Ovary (tissue), 3 donors: Measurements from ENCODE around the gene SEC61B.

ENCODE experiments used
- EP300 ChIP-seq: sonication (generic); formaldehyde crosslinking; IDR thresholded peaks from one replicate; pipeline ENCODE4 v1.6.1; 2017; ENCODE audit warnings: antibody characterized with exemption
- POLR2A ChIP-seq: fragments of 450-650 bp; IDR thresholded peaks from one replicate; pipeline ENCODE4 v1.6.1; 2017; ENCODE audit warnings: antibody characterized with exemption, mild to moderate bottlenecking, moderate library complexity
- TF ChIP-seq, protein P1 (sequence below), 3 donors: fragments of 450-650 bp in 2 of 3; fragments of 200-600 bp in 1 of 3; IDR thresholded peaks; one replicate each; pipeline versions ENCODE4 v1.5.1 to v1.8.0; 2016 to 2022; ENCODE audit warnings: antibody characterized with exemption in 3 of 3, mild to moderate bottlenecking in 1 of 3
- donor health status: DM: no; HTN: no; CAD: no.

DNA sequence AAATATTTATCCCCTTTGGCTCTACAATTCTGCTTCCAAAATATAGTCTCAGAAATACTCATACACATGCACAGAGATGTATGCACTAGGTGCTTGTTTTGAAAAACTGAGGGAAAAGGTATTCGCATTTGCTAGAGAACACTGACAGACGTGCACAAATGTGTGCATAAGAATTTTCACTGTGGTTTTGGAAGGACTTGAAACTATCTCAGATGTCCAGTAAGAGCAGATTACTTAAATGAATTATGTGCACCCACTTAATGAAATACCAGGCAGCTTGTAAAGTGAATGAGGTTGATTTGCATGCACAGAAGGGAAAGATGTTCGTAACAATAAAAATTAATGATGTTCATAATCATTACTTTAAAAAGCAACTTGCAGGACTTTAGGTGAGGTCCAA lies 48.4 kb downstream of the SEC61B start:
- TF ChIP-seq, protein P1, sequence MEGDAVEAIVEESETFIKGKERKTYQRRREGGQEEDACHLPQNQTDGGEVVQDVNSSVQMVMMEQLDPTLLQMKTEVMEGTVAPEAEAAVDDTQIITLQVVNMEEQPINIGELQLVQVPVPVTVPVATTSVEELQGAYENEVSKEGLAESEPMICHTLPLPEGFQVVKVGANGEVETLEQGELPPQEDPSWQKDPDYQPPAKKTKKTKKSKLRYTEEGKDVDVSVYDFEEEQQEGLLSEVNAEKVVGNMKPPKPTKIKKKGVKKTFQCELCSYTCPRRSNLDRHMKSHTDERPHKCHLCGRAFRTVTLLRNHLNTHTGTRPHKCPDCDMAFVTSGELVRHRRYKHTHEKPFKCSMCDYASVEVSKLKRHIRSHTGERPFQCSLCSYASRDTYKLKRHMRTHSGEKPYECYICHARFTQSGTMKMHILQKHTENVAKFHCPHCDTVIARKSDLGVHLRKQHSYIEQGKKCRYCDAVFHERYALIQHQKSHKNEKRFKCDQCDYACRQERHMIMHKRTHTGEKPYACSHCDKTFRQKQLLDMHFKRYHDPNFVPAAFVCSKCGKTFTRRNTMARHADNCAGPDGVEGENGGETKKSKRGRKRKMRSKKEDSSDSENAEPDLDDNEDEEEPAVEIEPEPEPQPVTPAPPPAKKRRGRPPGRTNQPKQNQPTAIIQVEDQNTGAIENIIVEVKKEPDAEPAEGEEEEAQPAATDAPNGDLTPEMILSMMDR (IDR thresholded peaks at IDR 0.05) = no peak
- TF ChIP-seq POLR2A (no peak), EP300 (no peak)
